ENCODE results near the gene ARL8A.

Gene ARL8A

DNA sequence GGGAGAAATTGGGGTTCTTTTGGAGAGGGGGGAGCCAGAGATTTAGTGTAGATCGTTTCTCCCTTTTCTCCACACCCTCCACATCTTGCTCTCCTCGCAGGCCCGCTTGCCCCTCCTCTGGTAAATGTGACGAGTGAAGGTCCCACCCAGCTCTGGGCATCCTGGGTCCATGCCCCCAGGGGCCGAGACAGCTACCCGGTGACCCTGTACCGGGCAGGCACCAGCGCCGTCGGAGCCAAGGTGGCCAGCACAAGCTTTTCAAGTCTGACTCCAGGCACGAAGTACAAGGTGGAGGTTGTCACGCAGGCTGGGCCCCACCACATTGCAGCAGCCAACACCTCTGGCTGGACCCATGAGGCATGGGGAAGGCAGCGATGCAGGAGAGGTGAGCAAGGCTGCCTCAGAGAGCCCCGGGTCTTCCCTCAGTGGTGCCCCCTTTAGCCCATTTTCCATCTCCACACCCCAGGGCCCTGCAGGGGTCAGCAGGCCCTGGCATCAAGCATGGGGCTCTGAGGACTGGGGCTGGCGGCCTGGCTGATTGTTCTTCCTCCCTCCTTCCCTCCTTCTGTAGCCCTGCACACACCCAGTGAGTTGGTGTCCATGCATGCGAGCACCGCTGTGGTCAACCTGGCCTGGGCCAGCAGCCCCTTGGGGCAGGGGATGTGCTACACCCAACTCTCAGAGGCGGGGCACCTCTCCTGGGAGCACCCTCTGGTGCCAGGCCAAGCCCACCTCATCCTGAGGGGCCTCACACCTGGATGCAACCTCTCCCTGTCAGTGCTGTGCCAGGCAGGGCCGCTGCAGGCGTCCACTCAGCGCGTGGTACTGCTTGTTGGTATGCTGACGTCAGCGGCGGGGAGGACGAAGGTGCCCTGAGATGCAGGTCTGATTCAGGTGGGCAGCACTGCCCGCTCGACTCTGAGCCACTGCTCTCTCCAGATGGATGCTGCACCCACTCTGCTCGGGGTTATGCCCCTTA, 32.7 kb upstream of the ARL8A start:
- H3K4me3 ChIP-seq (ENCODE audit: low read depth, low read length), result no peak overlapping the region
- no peak for DNase-seq
- H3K36me3 ChIP-seq (replicated peaks), result no peaks in the 10 kb centered on the region
- in situ Hi-C loops (cut with HindIII; ENCODE audit: low pct_ligation_motif_present, low sequenced_read_pairs), result no loop called here
- TF ChIP-seq CTCF (IDR thresholded peaks at IDR 0.05; ENCODE audit: low read depth, low read length, missing control alignments), result no peak
- H3K27me3 ChIP-seq (replicated peaks), result peaks cover 15% of the 10 kb centered on the region
- no peak overlapping the region for H3K27ac ChIP-seq

DNA sequence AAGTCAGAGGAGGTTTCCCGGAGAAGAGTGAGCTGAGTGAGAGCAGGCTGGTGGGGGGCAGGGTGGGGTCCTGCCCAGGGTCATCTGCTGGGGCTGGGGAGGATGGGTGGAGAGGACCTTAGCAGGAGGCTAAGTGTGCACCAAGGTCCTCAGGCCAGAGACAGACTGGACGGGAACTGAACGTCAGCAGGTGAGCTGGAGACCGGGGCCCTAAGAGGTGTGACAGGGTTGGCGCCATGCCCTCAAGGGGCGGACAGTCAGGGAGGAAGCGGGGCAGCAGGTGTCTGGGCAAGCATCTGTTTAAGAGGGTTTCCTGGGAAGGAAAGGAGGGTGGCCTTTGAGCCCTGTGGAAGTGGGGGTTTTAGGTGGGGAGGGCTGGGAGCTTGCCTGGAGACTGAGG, 29.5 kb upstream of the ARL8A start:
- TF ChIP-seq CTCF (IDR thresholded peaks at IDR 0.05; ENCODE audit: low read depth, low read length, missing control alignments), result no peak
- H3K27me3 ChIP-seq (replicated peaks), result peaks cover 3% of the 10 kb centered on the region
- H3K36me3 ChIP-seq (replicated peaks), result no peaks in the 10 kb centered on the region
- no peak overlapping the region for H3K27ac ChIP-seq
- no peak overlapping the region for H3K4me3 ChIP-seq (ENCODE audit: low read depth, low read length)
- in situ Hi-C loops (cut with HindIII; ENCODE audit: low pct_ligation_motif_present, low sequenced_read_pairs), result no loop called here
- no peak for DNase-seq

DNA sequence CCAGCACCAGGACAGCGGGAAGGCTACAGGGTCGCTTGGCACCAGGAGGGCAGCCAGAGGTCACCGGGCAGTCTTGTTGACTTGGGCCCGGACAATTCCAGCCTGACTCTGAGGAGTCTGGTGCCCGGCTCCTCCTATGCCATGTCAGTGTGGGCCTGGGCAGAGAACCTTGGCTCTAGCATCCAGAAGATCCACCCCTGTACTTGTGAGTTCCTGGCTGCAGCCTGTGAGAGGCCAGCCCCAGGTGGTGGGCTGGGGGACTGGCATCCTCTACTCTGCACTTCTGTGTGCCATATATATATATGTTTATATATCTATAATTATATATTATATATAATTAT, 27.4 kb upstream of the ARL8A start:
- in situ Hi-C loops (cut with HindIII; ENCODE audit: low pct_ligation_motif_present, low sequenced_read_pairs), result no loop called here
- Histone ChIP-seq H3K27me3 (replicated peaks) (no peaks in the 10 kb centered on the region), H3K36me3 (replicated peaks) (no peaks in the 10 kb centered on the region), H3K4me3 (ENCODE audit: low read depth, low read length) (no peak overlapping the region), H3K27ac (no peak overlapping the region)
- TF ChIP-seq CTCF (IDR thresholded peaks at IDR 0.05; ENCODE audit: low read depth, low read length, missing control alignments), result no peak
- DNase-seq, result no peak

GRCh38 chr1:202171292-202172014, 26.9 kb upstream of the ARL8A start:
- no peak for DNase-seq
- in situ Hi-C loops (cut with HindIII; ENCODE audit: low pct_ligation_motif_present, low sequenced_read_pairs), result no loop called here
- TF ChIP-seq CTCF (IDR thresholded peaks at IDR 0.05; ENCODE audit: low read depth, low read length, missing control alignments), result no peak
- Histone ChIP-seq H3K27me3 (replicated peaks) (no peaks in the 10 kb centered on the region), H3K4me3 (ENCODE audit: low read depth, low read length) (no peak overlapping the region), H3K36me3 (replicated peaks) (no peaks in the 10 kb centered on the region), H3K27ac (no peak overlapping the region)

GRCh38 chr1:202170726-202171125, 26.2 kb upstream of the ARL8A start:
- in situ Hi-C loops (cut with HindIII; ENCODE audit: low pct_ligation_motif_present, low sequenced_read_pairs), result no loop called here
- Histone ChIP-seq H3K36me3 (replicated peaks) (no peaks in the 10 kb centered on the region), H3K27ac (no peak overlapping the region), H3K4me3 (ENCODE audit: low read depth, low read length) (no peak overlapping the region), H3K27me3 (replicated peaks) (no peaks in the 10 kb centered on the region)
- no peak for DNase-seq
- TF ChIP-seq CTCF (IDR thresholded peaks at IDR 0.05; ENCODE audit: low read depth, low read length, missing control alignments), result no peak

Data from brain microvascular endothelial cell (primary cell).